T-helper 1 cell (primary cell): ENCODE measurements around the gene CARMIL3.

Experiments
- DNase-seq, 5 donors: peaks; one replicate each; pipeline ENCODE4 v3.0.0-alpha.2; 2012 to 2020

Gene CARMIL3

DNA sequence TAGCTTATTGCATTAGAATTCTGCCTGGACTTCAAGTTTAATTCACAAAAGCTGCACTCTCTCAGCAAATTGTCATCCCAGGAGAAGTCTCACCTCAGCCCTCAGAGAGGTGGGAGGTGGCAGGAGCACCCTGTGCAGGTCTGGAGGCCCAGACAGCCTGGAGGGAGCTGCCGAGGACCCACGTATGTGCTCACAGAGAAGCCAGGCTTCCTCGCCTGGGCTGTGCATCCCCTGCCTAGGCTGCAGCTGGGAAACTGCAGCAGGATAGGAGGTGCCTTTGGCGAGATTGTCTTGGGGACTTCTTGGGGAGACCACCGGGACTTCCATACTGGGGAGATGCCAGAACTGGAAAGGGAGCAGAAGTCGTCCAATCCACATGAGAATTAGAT, 28.3 kb downstream of the CARMIL3 start:
- no peak for DNase-seq

DNA sequence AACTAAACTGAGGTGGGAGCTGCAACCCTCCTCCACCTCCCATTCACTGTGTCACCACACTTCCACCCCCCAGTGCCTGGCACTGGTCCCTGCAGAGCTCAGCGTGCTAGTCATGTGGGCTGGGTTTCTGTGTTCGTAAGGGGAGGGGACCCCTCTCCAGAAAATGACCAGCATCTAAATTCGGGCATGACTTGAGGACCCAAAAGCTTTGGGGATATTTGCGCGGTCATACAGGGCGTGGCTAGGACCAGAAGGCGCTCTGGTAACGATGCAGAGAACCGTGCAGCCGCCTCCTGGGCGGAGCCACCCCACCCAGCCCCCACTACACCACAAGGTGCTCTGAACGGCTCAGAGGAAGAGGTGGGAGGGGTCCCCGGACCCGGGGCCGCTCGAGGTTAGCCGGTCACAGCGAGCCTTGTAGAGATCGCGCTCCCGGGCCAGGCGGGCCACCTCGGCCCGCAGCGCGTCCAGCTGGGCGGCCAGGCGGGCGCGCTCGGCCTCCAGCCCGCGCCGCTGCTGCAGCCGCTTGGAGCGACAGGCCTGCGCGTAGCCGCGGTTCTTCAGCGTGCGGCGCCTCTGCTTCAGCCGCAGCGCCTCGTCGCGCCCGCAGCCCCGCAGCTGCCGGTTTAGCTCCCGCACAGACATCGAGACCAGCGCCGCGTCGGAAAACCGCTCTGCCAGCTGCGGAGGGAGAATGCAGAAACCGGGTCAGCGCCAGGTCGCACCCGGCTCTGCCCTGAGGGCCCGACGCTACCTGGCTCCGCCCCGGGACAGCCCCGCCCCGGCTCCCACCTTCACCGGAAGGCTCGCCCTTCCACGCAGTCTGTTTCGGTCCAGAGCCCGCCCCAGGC, 29.3 kb downstream of the CARMIL3 start:
- peak; percentile 41 to 80 (median 43) for DNase-seq

DNA sequence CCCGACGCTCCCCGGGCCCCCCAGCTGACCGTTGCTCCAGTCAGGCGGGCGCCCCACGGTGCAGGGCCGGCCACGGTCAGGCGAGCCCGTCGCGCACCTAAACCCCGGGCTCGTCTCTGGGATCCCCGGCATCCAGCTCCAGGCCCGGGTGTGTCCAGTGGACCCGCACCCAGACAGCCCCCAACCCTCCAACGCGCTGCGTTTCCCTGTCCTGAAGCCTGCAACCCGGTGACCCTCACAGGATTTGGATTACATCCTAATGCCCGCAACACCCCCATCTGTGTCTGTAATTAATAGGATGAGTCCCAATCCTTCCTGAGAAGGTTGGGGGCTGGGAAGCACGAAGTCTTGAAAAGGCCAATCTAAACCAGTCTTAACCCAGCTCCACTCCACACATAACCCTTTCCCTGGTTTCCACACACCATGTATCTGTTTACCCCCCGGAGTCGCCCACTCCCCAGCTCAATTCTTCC, 30.0 kb downstream of the CARMIL3 start:
- DNase-seq: no peak

DNA sequence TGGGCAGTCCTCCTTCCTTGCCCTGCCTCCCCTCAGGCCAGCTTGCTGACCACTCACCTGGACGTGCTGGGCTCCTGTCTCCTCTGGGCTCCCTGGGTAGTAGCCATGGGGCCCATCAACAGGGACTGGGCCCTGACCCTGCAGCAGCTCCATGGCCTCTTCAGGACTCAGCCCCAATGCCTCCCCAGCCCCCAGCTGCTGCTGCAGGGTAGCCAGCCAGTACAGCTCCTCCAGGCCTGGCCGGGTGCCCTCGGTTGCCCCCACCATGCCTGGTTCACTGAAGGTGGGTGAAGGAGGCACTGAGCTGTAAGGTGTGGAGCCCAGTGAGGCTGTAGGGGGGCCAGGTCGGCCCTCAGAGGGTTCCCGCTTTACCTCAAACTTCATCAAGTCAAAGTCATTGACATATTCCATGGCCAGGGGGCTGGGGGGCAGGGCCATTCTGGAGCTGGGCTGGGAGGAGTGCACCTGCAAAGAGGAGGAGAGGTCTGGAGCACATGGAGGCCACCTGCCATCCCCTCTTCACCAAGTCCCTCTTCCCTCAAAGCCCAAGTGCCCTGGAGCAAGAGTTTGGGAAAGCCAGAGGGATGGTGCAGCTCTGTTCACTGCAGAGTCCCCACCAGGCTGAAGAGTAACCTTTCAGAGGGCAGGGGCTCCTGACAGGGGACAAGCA, 30.7 kb downstream of the CARMIL3 start:
- no peak for DNase-seq

DNA sequence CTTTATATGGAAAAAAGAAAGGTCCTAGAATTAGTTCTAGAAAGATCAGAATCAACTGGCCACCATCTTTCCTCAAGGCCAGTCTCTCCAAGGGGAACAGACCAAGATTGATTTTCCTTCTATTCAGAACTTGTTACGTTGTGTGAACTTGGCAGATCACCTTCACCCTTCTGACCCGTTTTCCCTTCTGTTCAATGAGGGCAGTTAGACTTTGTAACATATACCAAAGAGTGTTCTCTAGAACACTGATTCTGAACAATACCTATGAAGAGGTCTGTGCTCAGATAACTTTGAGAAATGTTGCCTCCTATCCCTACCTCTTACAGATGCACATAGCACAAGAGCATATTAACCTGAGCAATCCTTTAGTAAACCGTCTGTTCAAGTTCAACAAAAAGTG, 31.7 kb downstream of the CARMIL3 start:
- no peak for DNase-seq

DNA sequence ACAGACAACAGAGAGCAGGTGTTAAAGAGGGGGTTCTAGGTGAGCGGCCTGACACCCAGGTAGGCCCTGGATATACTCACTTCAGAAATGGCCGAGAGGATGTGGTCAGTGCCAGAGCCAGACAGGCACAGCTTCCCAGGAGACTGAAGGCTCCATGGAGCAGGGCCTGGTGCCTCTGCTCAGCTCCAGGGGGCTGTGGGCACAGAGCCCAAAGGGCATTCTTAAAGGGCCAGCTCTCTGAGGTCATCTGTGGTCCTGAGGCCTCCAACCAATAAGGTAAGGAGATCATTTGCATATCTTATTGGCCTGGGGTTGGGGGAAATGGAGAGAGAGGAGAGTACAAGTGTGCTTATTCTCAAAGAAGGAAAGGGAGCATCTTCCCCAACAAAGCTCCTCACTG, 32.6 kb downstream of the CARMIL3 start:
- no peak for DNase-seq

DNA sequence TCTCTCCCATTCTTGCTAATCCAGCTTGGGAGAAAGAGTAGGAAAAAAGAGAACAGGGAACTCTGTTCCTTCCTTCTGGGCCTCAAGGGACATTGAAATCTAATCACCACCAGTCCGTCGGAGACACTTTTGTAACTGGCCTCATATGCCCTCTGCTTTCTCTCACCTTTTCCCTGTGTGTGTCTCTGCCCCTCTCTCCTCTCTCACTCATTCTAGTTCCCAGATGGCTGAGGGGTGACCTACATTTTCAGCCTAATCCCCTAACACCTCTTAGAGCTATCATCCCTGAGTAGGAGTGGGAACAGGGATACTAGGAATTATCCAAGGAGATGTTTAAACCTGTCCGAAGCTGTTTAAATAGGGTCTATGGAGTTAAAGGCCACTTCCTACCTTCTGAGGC, 33.4 kb downstream of the CARMIL3 start:
- no peak for DNase-seq

DNA sequence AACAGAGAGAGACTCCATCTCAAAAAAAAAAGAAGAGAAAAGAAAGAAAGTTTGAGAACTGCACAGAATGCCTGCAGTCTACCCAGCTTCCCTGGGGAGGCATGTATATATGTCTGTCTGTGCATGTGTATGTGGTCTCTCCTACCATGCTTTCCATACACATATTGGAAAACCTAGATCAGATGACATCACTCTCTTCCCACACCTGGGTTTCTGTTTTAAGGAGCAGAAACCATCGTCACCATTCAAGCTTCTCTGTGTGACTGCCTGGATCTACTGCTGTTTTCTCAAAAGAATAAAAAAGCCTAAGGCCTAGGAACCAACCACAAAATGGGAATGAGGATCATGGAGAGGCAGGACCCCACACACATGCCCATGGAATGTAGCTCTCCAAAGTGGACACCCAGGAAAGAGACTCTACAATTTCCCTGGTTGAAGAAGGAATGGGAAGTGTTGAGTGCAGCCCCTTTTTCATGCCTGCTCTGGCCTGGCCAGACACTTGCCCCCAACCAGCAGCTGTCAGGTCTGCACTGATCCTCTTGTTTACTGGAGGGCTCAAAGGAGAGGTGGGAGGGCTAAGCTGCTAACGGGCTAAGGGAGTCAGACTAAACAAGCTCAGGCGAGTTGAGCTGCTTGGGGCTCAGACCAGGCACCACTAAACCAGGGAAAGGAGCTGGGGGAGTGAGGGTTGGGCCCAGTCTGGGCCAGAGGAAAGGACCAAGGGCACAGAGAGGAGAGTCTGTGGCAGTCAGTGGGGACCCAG, 34.6 kb downstream of the CARMIL3 start:
- DNase-seq: no peak

DNA sequence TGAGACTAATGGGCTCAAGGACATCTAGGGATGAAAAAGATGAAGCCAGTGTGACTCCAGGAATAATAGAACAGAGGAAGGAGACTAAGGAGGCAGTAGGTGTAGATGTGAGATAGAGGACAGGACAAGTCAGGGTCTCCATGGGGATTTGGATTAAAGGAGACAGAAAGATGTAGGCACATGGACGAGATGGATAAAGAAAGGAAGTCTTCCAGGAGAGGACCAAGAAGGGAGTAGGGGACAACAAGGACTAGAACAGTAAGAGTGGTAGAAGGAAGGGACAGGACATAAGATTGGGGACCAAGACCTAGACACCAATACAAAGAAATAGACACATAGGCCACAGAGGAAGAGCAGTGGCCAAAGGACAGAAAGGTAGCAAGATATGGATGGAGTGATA, 35.2 kb downstream of the CARMIL3 start:
- DNase-seq: no peak

DNA sequence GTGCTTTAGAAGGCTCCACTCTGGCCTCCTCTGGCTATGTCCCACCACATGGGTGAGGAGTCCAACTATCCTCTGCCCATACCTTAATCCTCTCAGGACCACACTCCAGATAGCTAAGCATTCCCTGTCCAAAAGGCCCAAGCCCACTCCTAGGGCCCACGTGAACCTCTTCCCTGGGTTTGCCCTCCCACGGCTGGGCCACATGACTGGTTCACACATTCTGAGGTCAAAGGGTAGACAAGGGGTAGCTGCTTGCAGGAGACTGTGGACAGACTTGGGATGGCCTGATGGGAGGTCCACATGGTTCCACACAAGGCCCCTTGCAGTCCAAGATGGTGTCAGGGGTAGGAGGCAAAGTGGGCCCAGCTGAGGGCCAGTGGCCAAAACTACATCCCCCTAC, 36.3 kb downstream of the CARMIL3 start:
- DNase-seq: no peak

DNA sequence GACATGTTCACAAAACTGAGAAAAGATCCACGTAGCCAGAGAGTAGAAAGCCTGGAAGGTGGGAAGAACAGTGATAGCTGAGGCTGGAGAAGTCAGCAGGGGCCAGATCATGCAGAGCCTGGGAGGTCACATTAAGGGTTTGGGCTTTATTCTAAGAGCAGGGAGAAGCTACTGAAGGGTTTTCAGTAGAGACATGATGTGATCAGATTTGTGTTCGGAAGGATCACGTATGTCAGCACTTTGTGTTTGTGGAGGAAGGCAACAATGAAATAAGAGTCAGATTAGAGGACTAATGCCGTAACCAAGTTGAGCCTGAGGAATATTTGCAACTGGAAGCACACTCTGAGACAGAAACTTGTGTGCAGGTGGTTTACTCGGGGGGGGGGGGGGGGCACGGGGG, 38.1 kb downstream of the CARMIL3 start:
- DNase-seq: no peak

DNA sequence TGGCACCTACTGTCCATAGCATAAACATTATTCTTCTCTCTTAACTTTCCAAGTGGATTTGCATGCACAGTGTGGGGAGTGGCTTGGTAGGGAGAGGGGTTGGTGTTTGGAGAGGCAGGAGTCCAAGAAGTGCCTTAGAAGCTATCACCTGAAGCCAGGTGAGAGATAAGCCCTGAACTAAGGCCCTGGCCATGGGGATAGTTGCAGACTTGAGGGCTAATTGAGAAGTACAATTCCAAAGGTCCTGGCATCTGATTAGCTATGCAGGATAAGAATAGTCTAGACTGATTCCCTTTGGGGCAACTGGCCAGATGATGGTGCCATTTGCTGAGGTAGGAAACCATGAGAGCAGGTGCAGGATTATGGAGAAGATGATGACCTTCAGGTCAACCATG, 40.3 kb downstream of the CARMIL3 start:
- DNase-seq: no peak

DNA sequence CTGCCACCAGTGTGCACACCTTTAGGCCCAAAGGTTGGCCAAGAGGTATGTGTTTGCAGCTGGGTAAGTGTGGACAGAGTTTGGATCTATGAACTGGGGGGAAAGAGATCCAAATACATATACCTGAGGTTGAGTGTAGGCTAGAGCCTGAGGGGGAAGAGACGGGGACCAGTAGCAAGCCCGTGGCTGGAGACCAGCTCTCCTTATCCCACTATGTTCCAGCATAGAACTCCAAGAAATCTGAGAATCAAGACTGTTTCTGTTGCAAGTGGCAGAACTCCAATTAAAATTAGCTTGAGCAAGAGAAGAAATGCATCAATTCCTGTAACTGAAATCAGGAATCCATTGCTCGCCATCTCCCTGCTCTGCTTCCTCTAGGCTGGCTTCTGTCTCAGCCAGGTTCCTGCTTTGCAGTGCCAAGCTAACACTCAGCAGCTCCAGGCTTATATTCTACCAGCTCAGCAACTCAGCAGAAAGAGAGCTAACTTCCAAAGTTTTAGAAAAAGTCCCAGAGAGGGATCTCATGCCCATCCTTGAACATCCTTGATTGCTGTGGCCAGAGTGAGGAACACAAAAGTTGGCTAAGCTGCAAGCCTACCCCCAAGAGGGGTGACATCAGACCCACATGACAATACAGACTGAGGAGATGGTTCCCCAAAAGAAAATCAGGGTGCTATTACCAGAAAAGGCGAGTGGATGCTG, 40.8 kb downstream of the CARMIL3 start:
- DNase-seq: no peak

DNA sequence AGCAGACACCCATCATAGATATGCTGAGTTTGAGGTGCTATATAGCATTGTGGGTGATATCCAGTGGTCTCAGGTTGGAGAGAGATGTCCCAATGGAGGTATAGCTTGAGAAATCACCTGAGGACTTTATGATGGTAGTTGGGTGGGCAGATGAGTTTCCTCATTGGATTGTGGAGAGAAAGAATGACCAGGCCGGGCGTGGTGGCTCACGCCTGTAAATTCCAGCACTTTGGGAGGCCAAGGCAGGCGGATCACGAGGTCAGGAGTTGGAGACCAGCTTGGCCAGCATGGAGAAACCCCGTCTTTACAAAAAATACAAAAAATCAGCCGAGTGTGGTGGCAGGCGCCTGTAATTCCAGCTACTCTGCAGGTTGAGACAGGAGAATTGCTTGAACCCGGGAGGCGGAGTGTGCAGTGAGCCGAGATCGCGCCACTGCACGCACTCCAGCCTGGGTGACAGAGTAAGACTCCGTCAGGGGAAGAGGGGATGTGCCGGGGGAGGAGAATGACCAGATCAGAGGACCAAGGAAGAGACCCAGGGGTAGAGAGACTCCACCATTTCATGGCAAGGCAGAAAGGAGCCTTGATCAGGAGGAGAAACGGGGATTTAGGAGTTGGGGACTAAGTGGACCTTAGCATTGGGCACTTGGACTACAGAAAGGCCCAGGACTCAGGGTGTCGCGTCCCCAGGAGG, 41.5 kb downstream of the CARMIL3 start:
- DNase-seq: no peak

DNA sequence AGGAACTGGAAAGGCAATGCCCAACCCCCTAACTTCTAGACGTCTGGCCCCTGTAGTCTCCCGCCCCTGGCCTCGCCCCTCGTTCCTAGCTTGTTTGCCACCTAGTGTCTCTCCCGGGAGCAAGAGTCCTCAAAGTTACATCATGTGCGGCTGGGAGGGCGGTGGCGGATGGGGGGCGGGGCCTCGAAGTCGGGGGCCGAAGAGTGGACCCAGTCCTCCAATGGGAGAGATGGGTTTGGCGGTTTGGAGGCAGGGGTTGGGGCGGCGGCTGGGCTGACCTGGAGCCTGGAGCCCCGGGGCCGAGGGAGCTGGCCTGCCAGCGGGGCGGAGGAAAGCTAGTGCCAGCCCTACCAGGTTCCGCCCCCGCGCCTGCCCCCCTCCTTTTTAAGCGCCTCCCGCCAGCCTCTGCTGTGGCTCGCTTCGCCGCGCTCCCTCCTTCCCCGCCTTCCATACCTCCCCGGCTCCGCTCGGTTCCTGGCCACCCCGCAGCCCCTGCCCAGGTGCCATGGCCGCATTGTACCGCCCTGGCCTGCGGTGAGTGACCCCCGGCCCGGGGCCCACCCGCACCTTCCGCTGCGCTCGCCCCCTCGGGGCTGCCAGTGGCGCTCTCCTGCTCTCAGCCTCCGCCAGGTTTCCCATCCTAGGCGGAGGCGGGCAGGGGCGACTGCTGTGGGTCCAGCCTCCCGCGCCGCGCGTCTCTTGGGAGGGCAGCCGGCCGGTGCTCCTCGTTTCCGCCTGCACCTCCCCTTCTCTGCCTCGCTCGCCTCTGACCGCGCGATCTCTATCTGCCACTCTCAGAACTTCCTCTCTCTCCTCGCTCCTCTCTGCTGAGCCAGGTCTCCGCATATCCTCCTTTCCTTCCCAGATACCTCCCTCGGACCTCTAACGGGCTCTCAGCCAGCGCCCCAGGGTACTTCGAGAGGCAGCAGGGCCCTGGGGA, 42.4 kb downstream of the CARMIL3 start, which contains the start of gene PCK2:
Gene PCK2 (plus strand): TSS at position 411 of the 940 bp plus-strand sequence. CDS start 95 bp downstream, at position 506.
- peak; percentile 58 to 98 (median 64) for DNase-seq

DNA sequence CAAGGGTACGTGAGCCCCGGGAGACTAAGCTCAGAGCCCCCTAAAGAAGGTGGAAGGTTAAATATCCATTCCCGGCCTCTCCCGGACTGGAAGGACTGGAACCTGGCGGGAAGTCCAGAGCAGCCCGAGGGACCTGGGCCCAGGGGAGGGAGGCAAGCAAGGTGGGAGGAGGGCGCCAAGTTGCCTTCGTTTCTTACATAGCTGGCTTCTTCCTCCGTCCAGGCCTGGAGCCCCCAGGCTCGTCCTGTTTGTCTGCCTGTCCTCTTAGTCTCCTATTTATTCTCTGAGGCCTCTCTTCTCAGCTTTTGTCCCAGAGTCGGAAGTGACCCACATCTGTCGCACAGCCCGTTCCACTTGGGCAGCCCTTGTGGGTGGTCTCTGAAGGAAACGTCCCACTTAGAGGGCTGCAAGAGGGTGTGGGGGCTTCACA, 43.0 kb downstream of the CARMIL3 start:
- no peak for DNase-seq

DNA sequence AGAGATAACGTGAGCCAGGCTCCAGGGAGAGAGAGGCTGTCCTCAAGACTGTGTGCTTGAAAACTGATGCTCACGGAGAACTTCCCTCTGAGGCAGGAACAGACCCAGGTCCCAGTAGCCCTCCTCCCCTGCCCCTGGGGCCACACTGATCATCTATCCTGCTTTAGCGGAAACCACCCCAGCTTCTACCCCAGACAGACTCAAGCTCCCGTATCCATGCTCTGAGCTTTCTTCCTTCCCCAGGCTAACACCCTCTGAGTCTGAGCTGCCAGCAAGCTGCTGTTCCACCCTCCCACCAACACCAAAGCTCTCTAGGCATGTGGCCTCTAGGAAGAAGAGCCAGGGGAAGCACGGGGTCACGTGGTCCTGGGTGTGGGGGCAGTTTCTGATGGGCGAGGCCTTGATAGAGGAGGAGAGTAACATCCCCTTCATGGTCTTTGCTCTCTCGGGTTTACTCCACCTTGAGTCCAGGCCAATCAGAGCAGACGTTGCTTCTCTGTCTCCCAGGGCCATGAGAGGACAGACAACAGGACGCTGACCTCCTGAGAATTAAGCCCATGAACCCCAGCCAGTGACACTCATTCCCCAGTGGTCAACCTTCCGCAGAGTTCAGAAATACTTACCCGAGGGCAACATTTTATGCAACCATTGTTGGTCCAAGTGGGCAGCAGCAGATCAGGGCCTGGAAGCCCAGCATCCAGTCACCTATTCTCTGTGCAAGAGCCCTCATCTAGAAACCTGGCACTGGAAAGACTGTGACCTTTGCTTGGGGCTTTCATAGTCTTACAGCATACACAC, 43.7 kb downstream of the CARMIL3 start:
- DNase-seq: peak in 1 of 5 donors; percentile 57

DNA sequence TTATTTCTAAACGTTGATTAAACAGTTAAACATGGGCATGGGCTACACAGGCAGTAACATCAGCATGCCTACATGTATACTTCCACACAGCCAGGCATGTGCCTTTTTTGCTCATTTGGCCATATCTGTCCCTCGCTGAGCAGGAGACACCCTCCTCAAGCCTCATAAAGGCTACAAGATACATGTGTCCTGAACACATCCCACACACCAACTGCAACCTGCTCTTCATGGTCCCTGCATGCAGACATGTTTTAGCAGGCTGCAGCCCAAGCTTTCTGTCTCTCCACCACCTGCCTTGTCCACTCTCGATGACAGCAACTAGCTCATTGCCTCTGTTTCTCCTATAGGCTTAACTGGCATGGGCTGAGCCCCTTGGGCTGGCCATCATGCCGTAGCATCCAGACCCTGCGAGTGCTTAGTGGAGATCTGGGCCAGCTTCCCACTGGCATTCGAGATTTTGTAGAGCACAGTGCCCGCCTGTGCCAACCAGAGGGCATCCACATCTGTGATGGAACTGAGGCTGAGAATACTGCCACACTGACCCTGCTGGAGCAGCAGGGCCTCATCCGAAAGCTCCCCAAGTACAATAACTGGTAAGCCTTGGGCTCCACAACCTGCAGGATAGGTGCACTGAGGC, 44.9 kb downstream of the CARMIL3 start:
- DNase-seq: no peak

DNA sequence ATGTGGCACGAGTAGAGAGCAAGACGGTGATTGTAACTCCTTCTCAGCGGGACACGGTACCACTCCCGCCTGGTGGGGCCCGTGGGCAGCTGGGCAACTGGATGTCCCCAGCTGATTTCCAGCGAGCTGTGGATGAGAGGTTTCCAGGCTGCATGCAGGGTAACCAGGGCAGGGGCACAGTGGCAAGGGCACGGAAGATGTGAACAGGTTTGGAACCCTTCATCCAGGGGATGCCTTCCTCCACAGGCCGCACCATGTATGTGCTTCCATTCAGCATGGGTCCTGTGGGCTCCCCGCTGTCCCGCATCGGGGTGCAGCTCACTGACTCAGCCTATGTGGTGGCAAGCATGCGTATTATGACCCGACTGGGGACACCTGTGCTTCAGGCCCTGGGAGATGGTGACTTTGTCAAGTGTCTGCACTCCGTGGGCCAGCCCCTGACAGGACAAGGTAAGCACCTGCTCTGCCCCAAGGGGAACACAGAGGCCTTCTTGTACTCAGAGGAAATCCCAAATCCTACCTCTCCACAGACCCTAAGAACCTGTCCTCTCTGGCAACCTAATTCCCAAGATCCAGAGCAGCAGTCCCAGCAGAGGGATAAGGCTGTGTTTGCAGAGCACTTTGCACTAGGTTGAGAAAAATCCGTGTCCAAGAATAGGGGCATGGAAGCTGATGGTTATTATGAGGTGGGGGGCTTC, 46.6 kb downstream of the CARMIL3 start:
- no peak for DNase-seq
